ENCODE results near the gene RNGTT. TPM values are rescaled to one million over a fixed set of nuclear protein-coding genes. Genes with fewer than 3 reads are reported as not detected.
"Not testable (repeated sequence)": the region's sequence is repeated elsewhere in the genome, so short reads cannot be mapped to it uniquely, and the experiment has no call there.

Gene RNGTT
- total RNA-seq, 1 donor from 2014 or later, result 24.2 TPM

- Mint-ChIP-seq H3K36me3 (ENCODE audit: low read depth) (no peaks in the 10 kb centered on the region), H3K27ac (no peak overlapping the region), H3K4me3 (ENCODE audit: low read depth) (no peak overlapping the region), H3K27me3 (ENCODE audit: low read depth) (no peaks in the 10 kb centered on the region), H3K4me1 (ENCODE audit: low read depth) (no peaks in the 10 kb centered on the region), H3K9me3 (no peaks in the 10 kb centered on the region)
- no peak for DNase-seq (ENCODE audit: low spot score)
- intact Hi-C loops (cut with micrococcal nuclease), result loop anchor here (10.0 kb wide), 1 partner anchor 157 kb away; the partner anchor contains the start of gene PM20D2
Measured at GRCh38 chr6:88987922-88988321, 24.5 kb upstream of the RNGTT start.

GRCh38 chr6:88985901-88986300, 22.5 kb upstream of the RNGTT start:
- DNase-seq (ENCODE audit: low spot score), result no peak
- H3K27me3 Mint-ChIP-seq (ENCODE audit: low read depth), result peaks cover 4% of the 10 kb centered on the region
- no peaks in the 10 kb centered on the region for H3K9me3 Mint-ChIP-seq
- no peak overlapping the region for H3K27ac Mint-ChIP-seq
- intact Hi-C loops (cut with micrococcal nuclease), result loop anchor here (10.0 kb wide), 1 partner anchor 159 kb away; the partner anchor contains the start of gene PM20D2
- H3K36me3 Mint-ChIP-seq (ENCODE audit: low read depth), result no peaks in the 10 kb centered on the region
- H3K4me1 Mint-ChIP-seq (ENCODE audit: low read depth), result no peaks in the 10 kb centered on the region
- H3K4me3 Mint-ChIP-seq (ENCODE audit: low read depth), result no peak overlapping the region

GRCh38 chr6:88984606-88985005, 21.2 kb upstream of the RNGTT start:
- no peak for DNase-seq (ENCODE audit: low spot score)
- intact Hi-C loops (cut with micrococcal nuclease), result loop anchor here (5.0 to 10.0 kb wide), 3 partner anchors 98 to 448 kb away; partner anchors contain the start of genes ANKRD6, PM20D2 and PNRC1
- no peaks in the 10 kb centered on the region for H3K4me1 Mint-ChIP-seq (ENCODE audit: low read depth)

GRCh38 chr6:88984152-88984551, 20.7 kb upstream of the RNGTT start:
- DNase-seq (ENCODE audit: low spot score), result no peak
- Mint-ChIP-seq H3K27ac (no peak overlapping the region), H3K27me3 (ENCODE audit: low read depth) (peaks cover 10% of the 10 kb centered on the region), H3K4me1 (ENCODE audit: low read depth) (no peaks in the 10 kb centered on the region), H3K9me3 (no peaks in the 10 kb centered on the region), H3K36me3 (ENCODE audit: low read depth) (no peaks in the 10 kb centered on the region), H3K4me3 (ENCODE audit: low read depth) (no peak overlapping the region)
- intact Hi-C loops (cut with micrococcal nuclease), result loop anchor here (5.0 to 10.0 kb wide), 3 partner anchors 98 to 448 kb away; partner anchors contain the start of genes ANKRD6, PM20D2 and PNRC1

More at GRCh38 chr6:88984606-88985005, 21.2 kb upstream of the RNGTT start:
- Mint-ChIP-seq H3K36me3 (ENCODE audit: low read depth) (no peaks in the 10 kb centered on the region), H3K9me3 (no peaks in the 10 kb centered on the region), H3K27me3 (ENCODE audit: low read depth) (peaks cover 10% of the 10 kb centered on the region), H3K27ac (no peak overlapping the region), H3K4me3 (ENCODE audit: low read depth) (no peak overlapping the region)

- intact Hi-C loops (cut with micrococcal nuclease), result loop anchor here (2.0 to 10.0 kb wide), 4 partner anchors 21 to 449 kb away; partner anchors contain the start of genes ANKRD6, PM20D2, PNRC1 and RNGTT
- DNase-seq (ENCODE audit: low spot score), result no peak
- no peak overlapping the region for H3K4me3 Mint-ChIP-seq (ENCODE audit: low read depth)
- H3K27me3 Mint-ChIP-seq (ENCODE audit: low read depth), result peaks cover 10% of the 10 kb centered on the region
- no peak overlapping the region for H3K27ac Mint-ChIP-seq
- no peaks in the 10 kb centered on the region for H3K4me1 Mint-ChIP-seq (ENCODE audit: low read depth)
- no peaks in the 10 kb centered on the region for H3K9me3 Mint-ChIP-seq
- H3K36me3 Mint-ChIP-seq (ENCODE audit: low read depth), result no peaks in the 10 kb centered on the region
Measured at GRCh38 chr6:88983532-88983931, 20.1 kb upstream of the RNGTT start.

GRCh38 chr6:88983129-88983528, 19.7 kb upstream of the RNGTT start:
- not testable (repeated sequence) for DNase-seq (ENCODE audit: low spot score); H3K9me3 Mint-ChIP-seq

GRCh38 chr6:88982720-88983119, 19.3 kb upstream of the RNGTT start:
- Mint-ChIP-seq H3K4me3 (ENCODE audit: low read depth) (no peak overlapping the region), H3K4me1 (ENCODE audit: low read depth) (no peaks in the 10 kb centered on the region), H3K27ac (no peak overlapping the region), H3K27me3 (ENCODE audit: low read depth) (peaks cover 10% of the 10 kb centered on the region), H3K9me3 (no peaks in the 10 kb centered on the region), H3K36me3 (ENCODE audit: low read depth) (no peaks in the 10 kb centered on the region)
- intact Hi-C loops (cut with micrococcal nuclease), result loop anchor here (1.0 to 10.0 kb wide), 6 partner anchors 20 to 450 kb away; partner anchors contain the start of genes ANKRD6, PM20D2, PNRC1 and RNGTT
- DNase-seq (ENCODE audit: low spot score), result no peak

More at GRCh38 chr6:88983129-88983528, 19.7 kb upstream of the RNGTT start:
- H3K4me1 Mint-ChIP-seq (ENCODE audit: low read depth); H3K36me3 Mint-ChIP-seq (ENCODE audit: low read depth); H3K27ac Mint-ChIP-seq; H3K4me3 Mint-ChIP-seq (ENCODE audit: low read depth); H3K27me3 Mint-ChIP-seq (ENCODE audit: low read depth): not testable (repeated sequence)
- intact Hi-C loops (cut with micrococcal nuclease), result loop anchor here (2.0 to 10.0 kb wide), 4 partner anchors 20 to 449 kb away; partner anchors contain the start of genes ANKRD6, PM20D2, PNRC1 and RNGTT

GRCh38 chr6:88975369-88975768, 12.0 kb upstream of the RNGTT start:
- no peak for DNase-seq (ENCODE audit: low spot score)
- no peak overlapping the region for H3K27ac Mint-ChIP-seq
- H3K36me3 Mint-ChIP-seq (ENCODE audit: low read depth), result no peaks in the 10 kb centered on the region
- intact Hi-C loops (cut with micrococcal nuclease), result no loop called here
- no peaks in the 10 kb centered on the region for H3K9me3 Mint-ChIP-seq
- H3K4me3 Mint-ChIP-seq (ENCODE audit: low read depth), result no peak overlapping the region
- H3K27me3 Mint-ChIP-seq (ENCODE audit: low read depth), result peaks cover 5% of the 10 kb centered on the region
- H3K4me1 Mint-ChIP-seq (ENCODE audit: low read depth), result no peaks in the 10 kb centered on the region

- H3K4me3 Mint-ChIP-seq (ENCODE audit: low read depth), result no peak overlapping the region
- H3K9me3 Mint-ChIP-seq, result peaks cover under 1% of the 10 kb centered on the region
- H3K27ac Mint-ChIP-seq, result no peak overlapping the region
- no peak for DNase-seq (ENCODE audit: low spot score)
- no peaks in the 10 kb centered on the region for H3K4me1 Mint-ChIP-seq (ENCODE audit: low read depth)
- H3K27me3 Mint-ChIP-seq (ENCODE audit: low read depth), result no peaks in the 10 kb centered on the region
- H3K36me3 Mint-ChIP-seq (ENCODE audit: low read depth), result no peaks in the 10 kb centered on the region
- intact Hi-C loops (cut with micrococcal nuclease), result no loop called here
Measured at GRCh38 chr6:88972504-88973423, 9.3 kb upstream of the RNGTT start.

GRCh38 chr6:88970301-88970700, 6.9 kb upstream of the RNGTT start:
- Mint-ChIP-seq H3K27ac (no peak overlapping the region), H3K4me3 (ENCODE audit: low read depth) (no peak overlapping the region), H3K27me3 (ENCODE audit: low read depth) (peaks cover 2% of the 10 kb centered on the region), H3K36me3 (ENCODE audit: low read depth) (no peaks in the 10 kb centered on the region), H3K4me1 (ENCODE audit: low read depth) (no peaks in the 10 kb centered on the region), H3K9me3 (peaks cover 9% of the 10 kb centered on the region)
- DNase-seq (ENCODE audit: low spot score), result no peak
- intact Hi-C loops (cut with micrococcal nuclease), result no loop called here

GRCh38 chr6:88969255-88969654, 5.8 kb upstream of the RNGTT start:
- not testable (repeated sequence) for H3K4me3 Mint-ChIP-seq (ENCODE audit: low read depth); H3K36me3 Mint-ChIP-seq (ENCODE audit: low read depth); H3K27me3 Mint-ChIP-seq (ENCODE audit: low read depth); DNase-seq (ENCODE audit: low spot score); H3K9me3 Mint-ChIP-seq; H3K27ac Mint-ChIP-seq; H3K4me1 Mint-ChIP-seq (ENCODE audit: low read depth)
- intact Hi-C loops (cut with micrococcal nuclease), result loop anchor here (10.0 kb wide), 1 partner anchor 386 kb away; the partner anchor contains the start of gene UBE2J1

GRCh38 chr6:88967891-88968290, 4.5 kb upstream of the RNGTT start:
- H3K27ac Mint-ChIP-seq, result no peak overlapping the region

GRCh38 chr6:88965691-88966090, 2.3 kb upstream of the RNGTT start:
- DNase-seq (ENCODE audit: low spot score), result no peak
- peaks cover 20% of the 10 kb centered on the region for H3K4me1 Mint-ChIP-seq (ENCODE audit: low read depth)
- no peaks in the 10 kb centered on the region for H3K36me3 Mint-ChIP-seq (ENCODE audit: low read depth)
- H3K4me3 Mint-ChIP-seq (ENCODE audit: low read depth), result peak overlapping the region; percentile 28
- intact Hi-C loops (cut with micrococcal nuclease), result loop anchor here (10.0 kb wide), 1 partner anchor 389 kb away; the partner anchor contains the start of gene UBE2J1
- H3K27ac Mint-ChIP-seq, result no peak overlapping the region
- H3K9me3 Mint-ChIP-seq, result peaks cover 9% of the 10 kb centered on the region
- peaks cover 2% of the 10 kb centered on the region for H3K27me3 Mint-ChIP-seq (ENCODE audit: low read depth)

More at GRCh38 chr6:88967891-88968290, 4.5 kb upstream of the RNGTT start:
- intact Hi-C loops (cut with micrococcal nuclease), result loop anchor here (10.0 kb wide), 1 partner anchor 387 kb away; the partner anchor contains the start of gene UBE2J1
- no peaks in the 10 kb centered on the region for H3K36me3 Mint-ChIP-seq (ENCODE audit: low read depth)
- H3K9me3 Mint-ChIP-seq, result peaks cover 9% of the 10 kb centered on the region
- peaks cover 13% of the 10 kb centered on the region for H3K4me1 Mint-ChIP-seq (ENCODE audit: low read depth)
- H3K4me3 Mint-ChIP-seq (ENCODE audit: low read depth), result no peak overlapping the region
- DNase-seq (ENCODE audit: low spot score), result no peak
- peaks cover 2% of the 10 kb centered on the region for H3K27me3 Mint-ChIP-seq (ENCODE audit: low read depth)
